ENCODE data around the gene CDKL2. TPM values are rescaled to one million over a fixed set of nuclear protein-coding genes. Genes with fewer than 3 reads are reported as not detected.
A peak's percentile ranks its signal among the peaks of the same experiment; 100 is the strongest.

Gene CDKL2
- total and polyA plus RNA-seq, 9 of the 15 experiments (the other 6 are each of a cell fraction or from before 2014, with no cell fraction given), result 0.01 to 0.16 TPM; not detected in 7

DNA sequence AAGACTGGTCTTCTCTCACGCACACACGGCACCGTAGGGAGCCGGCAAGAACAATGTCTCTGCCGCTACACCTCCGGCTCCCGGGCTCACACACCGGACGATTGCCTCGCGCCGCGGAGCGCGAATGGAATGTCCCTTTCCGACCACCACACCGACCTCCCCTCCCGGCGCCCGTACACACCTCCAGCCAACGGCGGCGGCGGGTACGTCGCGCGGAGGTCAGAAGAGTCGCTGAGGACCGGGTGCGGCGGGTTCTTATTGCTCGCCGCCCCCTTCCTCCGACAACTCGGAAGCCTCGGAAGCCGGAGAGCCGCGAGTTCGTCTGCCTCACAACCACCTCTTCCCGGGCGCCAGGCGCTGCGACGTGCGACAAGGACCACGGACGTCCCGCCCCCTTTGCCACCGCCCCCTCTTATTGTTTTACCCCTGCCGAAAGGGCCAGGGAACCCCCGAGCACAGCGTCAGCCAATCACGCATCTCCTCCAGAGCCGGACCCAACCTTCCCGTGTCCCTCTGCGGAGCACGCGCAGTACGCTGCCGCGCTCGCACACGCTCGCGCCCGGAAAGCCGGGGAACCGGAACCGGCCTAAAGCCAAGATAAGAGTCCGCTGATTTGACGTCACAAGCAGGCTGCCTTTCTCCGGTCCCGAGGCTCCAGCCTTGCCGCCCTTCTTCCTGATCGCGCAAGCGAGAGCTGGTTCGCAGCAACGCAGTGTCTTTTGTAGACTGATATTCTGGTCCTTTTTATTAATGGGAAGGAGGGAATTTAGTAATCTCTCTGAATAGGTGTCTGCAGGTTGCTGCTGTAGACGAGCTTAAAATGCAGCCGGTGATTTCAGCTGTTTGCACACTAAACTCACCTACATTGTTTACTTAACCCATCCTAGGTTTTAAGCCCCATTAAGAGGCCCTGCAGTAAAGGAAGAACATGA, 43.0 kb upstream of the CDKL2 start, which contains the start of gene G3BP2 (continued):
- TF ChIP-seq ZFP30 (CRISPR knock-in tag; IDR thresholded peaks at IDR 0.05; ENCODE audit: borderline replicate concordance), result no peak
- TF ChIP-seq MTA2 (IDR thresholded peaks at IDR 0.05; ENCODE audit: low read depth), result no peak
- no peak for TF ChIP-seq NCOA6 (IDR thresholded peaks at IDR 0.05)
- TF ChIP-seq, protein P1, sequence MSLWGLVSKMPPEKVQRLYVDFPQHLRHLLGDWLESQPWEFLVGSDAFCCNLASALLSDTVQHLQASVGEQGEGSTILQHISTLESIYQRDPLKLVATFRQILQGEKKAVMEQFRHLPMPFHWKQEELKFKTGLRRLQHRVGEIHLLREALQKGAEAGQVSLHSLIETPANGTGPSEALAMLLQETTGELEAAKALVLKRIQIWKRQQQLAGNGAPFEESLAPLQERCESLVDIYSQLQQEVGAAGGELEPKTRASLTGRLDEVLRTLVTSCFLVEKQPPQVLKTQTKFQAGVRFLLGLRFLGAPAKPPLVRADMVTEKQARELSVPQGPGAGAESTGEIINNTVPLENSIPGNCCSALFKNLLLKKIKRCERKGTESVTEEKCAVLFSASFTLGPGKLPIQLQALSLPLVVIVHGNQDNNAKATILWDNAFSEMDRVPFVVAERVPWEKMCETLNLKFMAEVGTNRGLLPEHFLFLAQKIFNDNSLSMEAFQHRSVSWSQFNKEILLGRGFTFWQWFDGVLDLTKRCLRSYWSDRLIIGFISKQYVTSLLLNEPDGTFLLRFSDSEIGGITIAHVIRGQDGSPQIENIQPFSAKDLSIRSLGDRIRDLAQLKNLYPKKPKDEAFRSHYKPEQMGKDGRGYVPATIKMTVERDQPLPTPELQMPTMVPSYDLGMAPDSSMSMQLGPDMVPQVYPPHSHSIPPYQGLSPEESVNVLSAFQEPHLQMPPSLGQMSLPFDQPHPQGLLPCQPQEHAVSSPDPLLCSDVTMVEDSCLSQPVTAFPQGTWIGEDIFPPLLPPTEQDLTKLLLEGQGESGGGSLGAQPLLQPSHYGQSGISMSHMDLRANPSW (CRISPR knock-in tag; IDR thresholded peaks at IDR 0.05), result peak; percentile 60; the same call in 1 of the 2 replicates
- TF ChIP-seq ETS2 (tag; IDR thresholded peaks at IDR 0.05; ENCODE audit: borderline replicate concordance, poor library complexity, severe bottlenecking), result no peak
- no peak for TF ChIP-seq ZNF165 (CRISPR knock-in tag; IDR thresholded peaks at IDR 0.05; ENCODE audit: borderline replicate concordance)
- no peak for TF ChIP-seq FOXJ3 (CRISPR knock-in tag; IDR thresholded peaks at IDR 0.05)
- TF ChIP-seq, protein P2, sequence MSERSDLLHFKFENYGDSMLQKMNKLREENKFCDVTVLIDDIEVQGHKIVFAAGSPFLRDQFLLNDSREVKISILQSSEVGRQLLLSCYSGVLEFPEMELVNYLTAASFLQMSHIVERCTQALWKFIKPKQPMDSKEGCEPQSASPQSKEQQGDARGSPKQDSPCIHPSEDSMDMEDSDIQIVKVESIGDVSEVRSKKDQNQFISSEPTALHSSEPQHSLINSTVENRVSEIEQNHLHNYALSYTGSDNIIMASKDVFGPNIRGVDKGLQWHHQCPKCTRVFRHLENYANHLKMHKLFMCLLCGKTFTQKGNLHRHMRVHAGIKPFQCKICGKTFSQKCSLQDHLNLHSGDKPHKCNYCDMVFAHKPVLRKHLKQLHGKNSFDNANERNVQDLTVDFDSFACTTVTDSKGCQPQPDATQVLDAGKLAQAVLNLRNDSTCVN (CRISPR knock-in tag; IDR thresholded peaks at IDR 0.05), result no peak
- TF ChIP-seq GTF2E2 (tag; IDR thresholded peaks at IDR 0.05), result 0 out of 2 replicates have a peak, but pooled peaks have one; percentile 30
- TF ChIP-seq, protein P3, sequence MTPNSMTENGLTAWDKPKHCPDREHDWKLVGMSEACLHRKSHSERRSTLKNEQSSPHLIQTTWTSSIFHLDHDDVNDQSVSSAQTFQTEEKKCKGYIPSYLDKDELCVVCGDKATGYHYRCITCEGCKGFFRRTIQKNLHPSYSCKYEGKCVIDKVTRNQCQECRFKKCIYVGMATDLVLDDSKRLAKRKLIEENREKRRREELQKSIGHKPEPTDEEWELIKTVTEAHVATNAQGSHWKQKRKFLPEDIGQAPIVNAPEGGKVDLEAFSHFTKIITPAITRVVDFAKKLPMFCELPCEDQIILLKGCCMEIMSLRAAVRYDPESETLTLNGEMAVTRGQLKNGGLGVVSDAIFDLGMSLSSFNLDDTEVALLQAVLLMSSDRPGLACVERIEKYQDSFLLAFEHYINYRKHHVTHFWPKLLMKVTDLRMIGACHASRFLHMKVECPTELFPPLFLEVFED (CRISPR knock-in tag; conservative IDR thresholded peaks at IDR 0.05), result no peak
- peak; percentile 95 to 96 for TF ChIP-seq NRF1 (conservative IDR thresholded peaks at IDR 0.05 in 1 of 2, IDR thresholded peaks at IDR 0.05 in 1 of 2)
- no peak for TF ChIP-seq EZH2 (IDR thresholded peaks at IDR 0.05; ENCODE audit: borderline replicate concordance, low read depth, low read length)
- TF ChIP-seq KDM4B (IDR thresholded peaks at IDR 0.05; ENCODE audit: borderline replicate concordance in 2 of 2, low read depth in 1 of 2), result 0 out of 4 replicates have a peak, but pooled peaks of 1 of the 2 experiments have one; percentile 67
- no peak for TF ChIP-seq HMG20B (CRISPR knock-in tag; IDR thresholded peaks at IDR 0.05)
- TF ChIP-seq, protein P4, sequence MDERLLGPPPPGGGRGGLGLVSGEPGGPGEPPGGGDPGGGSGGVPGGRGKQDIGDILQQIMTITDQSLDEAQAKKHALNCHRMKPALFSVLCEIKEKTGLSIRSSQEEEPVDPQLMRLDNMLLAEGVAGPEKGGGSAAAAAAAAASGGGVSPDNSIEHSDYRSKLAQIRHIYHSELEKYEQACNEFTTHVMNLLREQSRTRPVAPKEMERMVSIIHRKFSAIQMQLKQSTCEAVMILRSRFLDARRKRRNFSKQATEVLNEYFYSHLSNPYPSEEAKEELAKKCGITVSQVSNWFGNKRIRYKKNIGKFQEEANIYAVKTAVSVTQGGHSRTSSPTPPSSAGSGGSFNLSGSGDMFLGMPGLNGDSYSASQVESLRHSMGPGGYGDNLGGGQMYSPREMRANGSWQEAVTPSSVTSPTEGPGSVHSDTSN (CRISPR knock-in tag; IDR thresholded peaks at IDR 0.05; ENCODE audit: low read depth), result no peak
- TF ChIP-seq, protein P4 (tag; conservative IDR thresholded peaks at IDR 0.05; ENCODE audit: low read depth), result no peak
- TF ChIP-seq RFX1 (IDR thresholded peaks at IDR 0.05), result no peak
- TF ChIP-seq BRF1 (IDR thresholded peaks at IDR 0.05; ENCODE audit: borderline replicate concordance, extremely low read depth, insufficient read length), result no peak

Measured in K562 (cell line).